ENCODE data around the gene PSMD12.

GRCh38 chr17:67415291-67415690 lies 48.9 kb upstream of the PSMD12 start:
- TF ChIP-seq CTCF (conservative IDR thresholded peaks at IDR 0.05; ENCODE audit: low read depth, low read length) (no peak), EZH2 (IDR thresholded peaks at IDR 0.05; ENCODE audit: borderline replicate concordance, low read depth, low read length, poor library complexity, severe bottlenecking) (no peak)

All from A673 (cell line).